GM19240 (cell line): ENCODE measurements around the gene FREM2.

Source experiments
- DNase-seq: peaks from one replicate; pipeline ENCODE4 v3.0.0; 2011; ENCODE audit warnings: low spot score; ENCODE audit not compliant: insufficient read length

Gene FREM2

DNA sequence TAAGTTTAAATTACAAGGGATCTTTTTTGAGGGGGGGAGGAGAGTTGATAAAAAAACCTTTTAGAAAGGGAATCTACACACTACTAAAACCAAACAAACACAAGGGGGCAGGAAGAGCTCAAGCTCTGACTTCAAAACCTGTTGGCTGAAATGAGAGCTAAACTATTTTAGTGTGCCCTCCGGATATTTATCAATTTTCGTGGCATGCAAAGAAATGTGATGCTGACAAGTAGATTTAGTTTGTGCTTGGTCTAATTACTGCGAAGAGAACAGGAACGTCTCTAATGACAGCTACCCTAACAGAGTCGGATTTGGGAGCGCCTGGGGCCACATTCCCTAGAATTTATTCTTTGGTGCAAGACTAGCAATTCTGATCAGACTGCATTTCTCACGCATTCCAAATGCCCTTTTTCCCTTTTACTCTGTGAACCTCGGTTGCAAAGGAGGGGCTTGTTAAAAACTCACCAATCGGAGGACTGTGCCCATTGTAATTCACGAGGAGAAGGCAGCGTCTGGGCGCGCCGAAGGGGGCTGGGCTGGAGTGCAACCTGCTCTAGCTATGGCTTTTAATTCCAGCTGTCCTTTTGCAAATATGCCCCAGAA, 802 bp upstream of the FREM2 start:
- DNase-seq: no peak

DNA sequence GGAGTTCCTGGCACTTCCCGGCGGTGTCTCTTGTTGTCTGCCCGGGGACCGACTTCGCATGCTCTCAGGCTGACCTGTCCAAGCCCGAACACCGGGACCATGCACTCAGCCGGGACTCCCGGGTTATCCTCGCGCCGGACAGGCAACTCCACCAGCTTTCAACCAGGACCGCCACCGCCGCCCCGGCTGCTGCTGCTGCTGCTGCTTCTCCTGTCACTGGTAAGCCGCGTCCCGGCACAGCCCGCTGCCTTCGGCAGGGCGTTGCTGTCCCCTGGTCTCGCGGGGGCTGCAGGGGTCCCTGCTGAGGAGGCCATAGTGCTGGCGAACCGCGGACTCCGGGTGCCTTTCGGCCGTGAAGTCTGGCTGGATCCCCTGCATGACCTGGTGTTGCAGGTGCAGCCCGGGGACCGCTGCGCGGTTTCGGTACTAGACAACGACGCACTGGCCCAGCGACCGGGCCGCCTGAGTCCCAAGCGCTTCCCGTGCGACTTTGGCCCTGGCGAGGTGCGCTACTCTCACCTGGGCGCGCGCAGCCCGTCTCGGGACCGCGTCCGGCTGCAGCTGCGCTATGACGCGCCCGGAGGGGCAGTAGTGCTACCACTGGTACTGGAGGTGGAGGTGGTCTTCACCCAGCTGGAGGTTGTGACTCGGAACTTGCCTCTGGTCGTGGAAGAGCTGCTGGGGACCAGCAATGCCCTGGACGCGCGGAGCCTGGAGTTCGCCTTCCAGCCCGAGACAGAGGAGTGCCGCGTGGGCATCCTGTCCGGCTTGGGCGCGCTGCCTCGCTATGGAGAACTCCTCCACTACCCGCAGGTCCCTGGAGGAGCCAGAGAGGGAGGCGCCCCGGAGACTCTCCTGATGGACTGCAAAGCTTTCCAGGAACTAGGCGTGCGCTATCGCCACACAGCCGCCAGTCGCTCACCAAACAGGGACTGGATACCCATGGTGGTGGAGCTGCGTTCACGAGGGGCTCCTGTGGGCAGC, 661 bp downstream of the FREM2 start:
- DNase-seq: no peak

DNA sequence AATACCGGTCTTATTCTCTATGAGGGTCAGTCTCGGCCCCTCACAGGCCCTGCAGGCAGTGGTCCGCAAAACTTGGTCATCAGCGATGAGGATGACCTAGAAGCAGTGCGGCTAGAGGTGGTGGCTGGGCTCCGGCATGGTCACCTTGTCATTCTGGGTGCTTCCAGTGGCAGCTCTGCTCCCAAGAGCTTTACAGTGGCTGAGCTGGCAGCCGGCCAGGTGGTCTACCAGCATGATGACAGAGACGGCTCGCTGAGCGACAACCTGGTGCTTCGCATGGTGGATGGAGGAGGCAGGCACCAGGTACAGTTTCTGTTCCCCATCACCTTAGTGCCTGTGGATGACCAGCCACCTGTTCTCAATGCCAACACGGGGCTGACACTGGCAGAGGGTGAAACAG, 1.8 kb downstream of the FREM2 start:
- DNase-seq: no peak

DNA sequence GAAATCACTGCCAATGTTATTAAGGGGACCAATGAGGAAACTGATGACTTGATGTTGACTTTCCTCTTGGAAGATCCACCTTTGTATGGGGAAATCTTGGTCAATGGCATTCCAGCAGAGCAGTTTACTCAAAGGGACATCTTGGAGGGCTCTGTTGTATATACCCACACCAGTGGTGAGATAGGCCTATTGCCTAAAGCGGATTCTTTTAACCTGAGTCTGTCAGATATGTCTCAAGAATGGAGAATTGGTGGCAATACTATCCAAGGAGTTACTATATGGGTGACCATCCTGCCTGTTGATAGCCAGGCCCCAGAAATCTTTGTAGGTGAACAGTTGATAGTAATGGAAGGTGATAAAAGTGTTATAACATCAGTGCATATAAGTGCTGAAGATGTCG, 3.4 kb downstream of the FREM2 start:
- no peak for DNase-seq

DNA sequence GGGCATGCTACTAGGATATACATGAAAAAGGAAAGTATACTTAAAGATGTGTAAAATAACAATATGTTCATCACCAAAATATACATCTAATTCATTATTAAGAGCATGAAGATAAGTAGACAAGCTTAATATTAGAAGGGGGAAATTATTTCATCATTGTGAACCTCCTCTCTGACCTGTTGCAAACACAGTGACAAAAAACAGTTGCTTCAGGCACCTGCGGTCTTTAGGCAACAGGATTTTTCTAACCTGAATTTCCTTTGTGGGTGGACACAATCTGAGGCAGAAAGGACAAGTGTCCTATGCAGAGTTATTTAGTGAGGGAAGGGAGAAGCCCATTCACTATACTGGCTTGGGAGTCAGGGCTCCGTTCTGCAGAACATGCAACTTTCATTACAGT, 6.3 kb downstream of the FREM2 start:
- DNase-seq: no peak

DNA sequence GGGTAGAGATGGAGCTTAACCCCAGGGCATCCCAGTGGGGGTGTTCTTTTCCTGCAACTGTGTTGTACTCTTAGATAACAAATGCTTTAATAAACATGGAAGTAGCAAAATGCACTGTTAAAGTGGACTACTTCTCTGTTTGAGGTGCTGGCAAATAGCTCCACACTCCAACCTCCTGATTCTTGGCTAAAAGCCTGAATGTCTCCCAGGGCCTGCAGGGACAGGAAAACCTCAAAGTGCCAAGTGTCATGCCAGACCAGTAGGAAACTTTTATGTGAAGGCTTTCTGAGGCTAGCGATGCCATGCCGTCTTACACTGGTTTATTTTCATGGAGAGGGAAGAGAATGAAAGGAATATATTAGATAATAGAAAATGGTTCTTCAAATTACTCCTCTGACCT, 6.8 kb downstream of the FREM2 start:
- no peak for DNase-seq

DNA sequence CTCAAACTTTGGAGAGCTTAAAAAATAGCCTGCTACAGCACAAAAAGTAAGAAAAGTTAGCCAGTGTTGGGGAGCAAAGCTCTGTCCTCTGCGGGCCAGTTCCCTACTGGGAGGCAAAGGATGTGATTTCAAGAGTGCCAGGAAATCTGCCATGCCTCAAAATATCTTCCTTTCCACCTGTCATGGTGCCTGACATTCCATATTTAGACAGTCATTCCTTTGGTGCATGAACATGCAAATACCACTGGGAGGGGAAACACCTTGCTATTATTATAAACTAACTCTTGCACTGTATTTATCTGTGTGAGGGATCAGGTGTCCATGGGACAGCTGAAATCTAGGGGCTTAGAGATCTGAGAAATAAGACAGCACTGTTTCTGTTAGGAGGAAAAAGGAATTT, 10.3 kb downstream of the FREM2 start:
- no peak for DNase-seq

DNA sequence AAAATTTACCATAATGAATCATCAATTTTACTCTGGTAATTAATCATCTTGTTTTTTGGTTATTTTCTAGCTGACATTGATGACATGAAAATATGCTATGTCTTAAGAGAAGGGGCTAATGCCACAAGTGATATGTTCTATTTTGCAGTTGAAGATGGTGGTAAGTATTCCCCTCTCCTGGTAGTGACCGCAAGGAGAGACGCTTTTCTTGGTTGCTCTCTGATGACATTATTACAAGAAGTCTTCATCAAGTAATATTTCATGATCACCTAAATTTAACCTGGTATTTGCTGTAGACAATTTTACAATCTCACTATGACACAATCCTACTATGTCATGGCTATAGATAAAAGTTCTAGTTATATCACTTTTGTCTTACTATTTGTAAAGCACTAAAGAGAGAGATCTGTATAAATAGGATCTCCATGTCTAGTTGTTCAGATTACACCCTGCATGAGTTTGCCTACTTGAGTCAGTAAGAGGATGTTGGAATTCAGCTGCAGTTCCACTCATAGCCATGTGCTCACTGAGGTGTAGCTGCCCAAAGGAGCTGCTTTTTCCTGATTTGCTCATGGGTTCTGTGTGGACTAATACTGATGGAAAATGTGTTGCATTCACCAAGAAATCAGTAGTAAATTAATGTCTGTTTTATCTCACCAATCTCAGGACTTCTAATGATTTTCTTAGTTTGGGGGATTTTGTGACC, 10.9 kb downstream of the FREM2 start:
- no peak for DNase-seq

DNA sequence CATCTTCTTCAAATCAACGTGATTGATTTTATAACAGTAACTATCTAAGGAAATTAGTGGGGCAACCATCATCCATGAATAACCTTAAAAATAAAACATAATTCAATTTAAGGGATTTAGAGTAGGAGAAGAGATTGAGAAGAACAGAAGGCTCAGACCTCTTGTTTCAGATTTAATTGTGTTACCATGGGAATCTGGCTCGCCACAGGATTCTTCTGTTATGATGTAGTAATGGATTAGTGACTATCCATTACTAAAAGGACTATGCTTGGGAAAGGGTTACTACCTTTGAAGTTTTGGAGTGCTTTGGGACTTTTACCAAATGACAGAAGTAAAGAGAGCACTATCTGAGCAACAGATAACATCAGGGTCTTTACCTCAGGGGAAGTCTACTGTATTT, 13.2 kb downstream of the FREM2 start:
- no peak for DNase-seq

DNA sequence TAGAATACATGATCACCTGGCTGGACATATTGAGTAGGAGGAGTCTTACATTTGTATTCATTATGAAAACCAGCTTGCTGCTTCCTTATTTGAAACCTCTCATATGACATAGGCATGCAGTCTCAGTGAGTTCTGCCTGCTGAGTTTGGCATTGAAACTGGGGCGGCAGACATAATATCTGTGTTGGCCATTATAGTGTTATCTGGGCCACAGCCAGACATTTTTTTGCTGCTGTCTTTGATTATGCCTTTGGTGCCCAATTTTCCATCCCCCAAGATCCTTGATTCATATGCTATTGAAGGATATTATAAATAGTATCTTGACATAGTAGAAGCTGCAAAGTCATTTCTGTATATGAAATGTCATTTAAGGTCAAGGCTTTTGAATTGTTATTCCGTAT, 15.8 kb downstream of the FREM2 start:
- no peak for DNase-seq

DNA sequence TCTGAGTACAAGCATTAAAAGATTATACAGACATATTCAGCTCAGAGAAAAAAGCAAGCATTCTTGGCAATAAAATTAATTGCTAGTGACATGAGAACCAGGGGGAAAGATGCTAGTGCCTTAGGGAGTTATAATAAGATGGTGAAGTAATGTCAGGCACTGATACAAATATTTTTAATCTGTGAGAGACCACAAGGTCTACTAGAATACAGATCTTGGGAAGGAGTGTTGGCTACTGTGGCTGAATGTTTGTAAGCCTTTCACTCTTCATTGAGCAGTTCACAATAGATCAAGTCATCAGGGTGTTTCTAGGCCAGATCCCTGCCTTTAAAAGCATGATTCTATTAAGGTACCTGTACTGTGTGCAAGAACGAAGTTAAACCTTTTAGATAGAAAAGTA, 16.4 kb downstream of the FREM2 start:
- DNase-seq: no peak

DNA sequence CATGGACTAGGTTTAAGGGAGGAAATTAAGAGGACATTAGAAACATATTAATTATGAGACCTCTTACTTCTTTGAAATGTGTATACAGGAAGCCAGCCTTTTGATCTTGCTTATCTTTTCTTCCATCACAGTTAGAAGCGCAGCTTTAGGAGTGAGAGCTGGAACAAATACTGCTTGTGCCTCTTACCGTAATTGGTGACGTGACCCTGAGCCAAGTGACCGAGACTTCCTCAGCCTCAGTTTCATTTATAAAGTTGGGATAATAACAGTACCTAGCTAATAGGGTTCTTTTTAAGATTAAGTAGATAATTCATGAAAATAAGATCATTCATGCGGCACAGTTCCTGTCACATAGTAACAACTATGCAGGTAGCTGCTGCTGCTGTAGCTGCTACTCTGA, 18.5 kb downstream of the FREM2 start:
- no peak for DNase-seq

DNA sequence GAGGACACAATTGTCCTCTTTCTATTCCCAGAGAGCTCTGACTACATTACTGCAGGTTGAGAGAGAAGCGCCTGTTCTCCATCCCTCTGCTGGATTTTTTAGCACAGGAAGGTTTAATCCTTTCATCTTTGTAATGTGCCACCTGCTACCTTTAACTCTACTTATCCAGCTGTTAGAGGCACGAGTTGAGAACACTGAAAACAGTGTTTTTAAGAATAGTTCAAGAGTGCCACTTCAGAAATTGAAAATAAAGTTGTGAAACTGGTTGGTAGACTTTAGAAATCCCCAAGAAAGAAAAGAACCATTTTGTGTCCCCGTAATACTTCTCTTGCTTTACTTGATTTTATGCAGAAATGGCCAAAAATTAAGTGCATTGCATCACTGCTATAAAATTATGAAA, 20.6 kb downstream of the FREM2 start:
- DNase-seq: no peak

DNA sequence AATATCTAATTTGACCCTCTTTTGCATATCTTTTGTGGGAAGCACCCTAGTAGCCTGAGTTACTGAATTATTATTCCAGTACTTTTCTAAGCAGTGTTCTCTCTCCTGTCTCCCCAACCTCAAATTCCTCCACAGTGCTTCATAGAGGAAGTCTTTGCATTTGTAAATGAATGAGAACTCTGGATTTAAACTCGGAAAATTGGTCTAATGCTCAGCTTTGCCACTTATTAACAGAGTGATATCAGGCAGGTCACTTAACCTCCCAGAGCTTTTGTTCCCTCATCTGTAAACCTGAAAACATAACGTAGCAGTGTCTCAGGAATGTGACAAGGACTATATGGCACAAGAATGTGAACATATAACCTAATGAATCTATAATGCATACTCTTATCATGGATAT, 26.2 kb downstream of the FREM2 start:
- DNase-seq: no peak

DNA sequence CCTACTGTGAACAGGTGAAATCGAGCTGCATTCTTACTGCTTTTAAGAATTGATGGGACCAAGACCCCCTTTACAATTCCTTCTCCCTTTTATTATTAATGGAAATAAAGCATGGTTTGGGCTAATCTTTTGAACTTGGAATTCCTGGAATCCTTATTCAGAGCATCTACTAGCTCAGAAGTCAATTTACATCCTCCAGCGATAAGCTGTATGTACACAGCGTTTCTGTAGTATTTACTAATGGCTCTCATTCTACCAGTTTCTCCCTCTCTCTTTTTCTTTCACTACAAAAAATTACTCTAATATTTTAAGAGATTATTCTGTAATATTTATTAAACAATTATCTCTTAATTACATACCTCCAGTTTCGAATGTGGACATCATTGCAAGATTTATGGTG, 31.5 kb downstream of the FREM2 start:
- no peak for DNase-seq

DNA sequence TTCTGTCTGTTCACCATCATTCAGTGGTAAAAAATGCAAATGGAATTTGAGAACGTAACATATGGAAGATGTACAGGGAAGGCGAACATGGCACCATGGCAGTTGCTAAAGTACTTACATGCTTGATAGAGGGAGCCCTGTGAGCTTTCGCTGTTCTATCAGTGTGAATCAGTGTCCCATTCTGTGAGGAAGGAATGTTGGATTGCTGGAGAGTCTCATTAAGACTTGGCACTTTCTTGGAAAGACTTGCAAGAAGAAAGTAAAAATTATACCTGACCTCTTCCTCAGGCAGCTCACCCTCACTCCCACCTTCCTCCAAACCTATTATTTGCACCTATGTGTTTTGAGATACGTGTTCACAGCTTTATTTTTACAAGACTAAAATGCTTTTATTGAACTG, 43.5 kb downstream of the FREM2 start:
- no peak for DNase-seq

DNA sequence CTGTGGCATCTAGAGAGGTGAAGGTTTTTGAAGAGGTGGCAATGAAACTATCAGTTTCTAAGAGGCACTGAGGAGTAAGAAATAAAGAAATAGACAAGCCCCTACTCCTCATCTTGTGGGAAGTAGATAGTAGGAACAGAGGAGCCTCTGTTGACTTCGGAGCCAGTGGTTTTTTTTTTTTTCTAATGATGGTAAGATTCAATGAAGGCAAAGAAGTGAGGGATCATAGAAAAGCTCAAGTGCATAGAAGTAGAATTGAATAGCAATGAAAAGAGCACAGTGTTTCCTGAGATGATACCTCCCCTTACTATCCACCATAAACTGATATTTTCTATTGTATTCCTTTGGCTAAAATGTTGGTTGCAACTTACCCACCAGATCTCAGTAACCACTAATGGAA, 46.3 kb downstream of the FREM2 start:
- DNase-seq: no peak

DNA sequence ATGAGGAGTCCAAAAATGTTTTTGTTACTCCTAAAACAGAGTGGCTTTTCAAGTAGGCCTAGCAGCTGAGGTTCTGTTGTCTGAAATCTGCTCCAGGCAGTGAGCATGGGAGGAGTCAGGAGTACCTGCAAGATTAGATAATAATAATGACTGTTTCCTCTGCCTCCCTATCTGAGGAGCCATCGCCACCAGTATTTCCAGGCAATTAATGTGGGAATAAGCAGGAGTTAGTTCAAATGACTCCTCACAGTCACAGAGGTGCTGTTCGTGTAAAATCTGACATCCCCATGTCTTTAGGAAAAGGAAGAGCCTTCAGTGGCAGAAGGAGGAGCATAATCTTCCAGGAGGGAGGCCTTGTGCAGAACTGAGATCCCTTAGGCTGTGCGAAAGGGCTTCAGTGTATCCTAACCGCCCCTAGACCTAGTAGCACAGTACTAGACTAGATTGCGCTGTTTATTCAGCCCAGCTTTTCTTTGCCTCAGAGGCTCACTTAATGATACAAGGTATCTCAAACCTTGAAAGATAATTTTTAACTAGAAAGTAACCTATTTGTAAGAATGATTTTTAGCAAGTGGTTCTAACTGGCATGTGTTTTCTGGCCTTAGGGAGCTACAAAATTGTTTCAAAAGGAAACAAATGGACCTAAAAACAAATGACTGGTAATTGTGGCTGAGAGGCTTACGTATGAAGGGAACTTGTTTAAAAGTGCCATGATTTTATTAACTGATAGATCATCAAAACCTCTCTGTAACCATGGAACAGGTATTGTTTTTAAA, 49.0 kb downstream of the FREM2 start:
- no peak for DNase-seq

DNA sequence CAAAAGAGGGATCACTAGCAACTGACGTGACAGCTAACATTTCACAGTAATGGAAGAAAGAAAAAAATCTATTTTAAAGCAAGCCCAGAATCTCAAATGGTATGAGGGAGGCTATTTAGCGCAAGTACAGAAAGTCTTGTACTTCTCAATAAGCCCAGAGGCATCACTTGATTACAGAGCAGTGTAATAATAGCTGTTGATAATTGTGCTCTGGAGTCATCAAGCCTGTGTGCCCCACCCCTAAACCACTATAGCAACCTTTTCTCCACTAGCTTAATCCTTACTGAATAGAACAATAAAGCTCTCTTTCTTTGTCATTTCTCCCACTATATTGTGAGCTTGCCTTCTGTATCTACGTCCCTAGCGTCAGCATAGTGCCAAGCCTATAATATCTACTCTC, 56.6 kb downstream of the FREM2 start:
- DNase-seq: no peak

DNA sequence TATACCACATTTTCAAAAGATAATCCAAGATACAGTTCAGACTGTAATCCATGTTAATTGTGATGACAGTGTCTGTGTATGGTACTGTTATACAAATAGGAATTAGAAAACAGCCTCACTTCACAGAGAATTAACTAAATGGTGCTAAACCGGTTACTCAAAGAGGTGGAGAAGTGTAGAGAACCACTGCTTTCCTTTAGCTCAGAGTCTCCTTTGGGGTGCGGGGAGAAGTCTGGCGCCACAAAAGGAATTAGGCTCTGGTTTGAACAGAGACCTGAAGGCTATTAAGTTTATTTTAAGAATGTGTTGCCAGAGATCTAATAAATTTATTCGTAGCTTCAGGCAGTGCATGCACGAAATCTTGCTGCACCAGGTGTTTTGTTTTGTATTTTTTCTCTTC, 65.8 kb downstream of the FREM2 start:
- no peak for DNase-seq

DNA sequence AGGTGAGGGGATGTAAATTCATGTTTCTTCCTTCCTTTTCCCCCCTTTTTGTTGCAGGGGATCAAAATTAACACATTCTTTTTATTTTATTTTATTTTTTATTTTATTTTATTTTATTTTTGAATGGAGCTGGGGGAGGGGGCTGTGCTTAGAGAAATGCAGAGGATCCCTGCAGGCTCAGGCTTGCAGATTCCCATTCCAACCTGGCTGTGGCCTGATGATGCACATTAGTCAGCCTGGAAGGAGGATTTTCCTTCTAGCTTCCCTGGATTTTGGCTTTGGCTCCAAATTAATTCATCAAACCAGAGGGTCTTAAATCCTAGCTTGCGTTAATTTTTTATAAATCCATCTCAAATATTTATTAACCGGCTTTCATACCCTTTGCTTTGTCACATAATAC, 67.0 kb downstream of the FREM2 start:
- no peak for DNase-seq

DNA sequence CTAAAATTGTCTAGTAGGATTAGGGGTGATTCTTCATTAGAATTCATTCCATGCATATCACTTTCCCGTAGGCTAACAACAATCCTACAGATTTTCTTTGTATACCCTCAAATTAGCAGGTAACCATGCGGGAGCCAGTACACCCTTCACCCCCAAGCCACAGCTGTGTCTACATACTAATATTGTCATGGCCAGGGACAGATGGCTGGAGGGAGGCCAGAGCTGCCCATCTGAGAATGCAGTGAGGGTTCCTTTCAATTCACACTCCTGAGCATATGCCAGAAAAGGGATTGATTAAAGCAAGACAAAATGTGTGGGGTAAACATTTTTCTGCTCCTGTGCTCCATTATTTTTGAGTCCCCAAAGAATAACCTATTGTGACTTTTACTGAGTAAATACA, 68.9 kb downstream of the FREM2 start:
- DNase-seq: no peak
